ENCODE results near the gene TENT4B.

The TENT4B gene

GRCh38 chr16:50260206-50261159 is 107.4 kb downstream of the TENT4B start:
- no peak for DNase-seq

GRCh38 chr16:50261160-50261706 is 108.1 kb downstream of the TENT4B start:
- DNase-seq: no peak

GRCh38 chr16:50261707-50262235 is 108.7 kb downstream of the TENT4B start:
- DNase-seq: no peak

GRCh38 chr16:50263060-50263909 is 110.2 kb downstream of the TENT4B start:
- DNase-seq: no peak

- no peak for DNase-seq
These were observed 111.1 kb downstream of the TENT4B start for GRCh38 chr16:50263940-50264929.

GRCh38 chr16:50265260-50265659 is 112.2 kb downstream of the TENT4B start:
- peak; percentile 67 for DNase-seq

GRCh38 chr16:50265716-50266336 is 112.7 kb downstream of the TENT4B start:
- no peak for DNase-seq

GRCh38 chr16:50266337-50267091 is 113.4 kb downstream of the TENT4B start, which contains the start of gene ADCY7:
ADCY7 (plus strand) TSS chr16:50266551; CDS start chr16:50288180, 21,629 bp downstream.
- peak; percentile 85 for DNase-seq

GRCh38 chr16:50267151-50267631 is 114.1 kb downstream of the TENT4B start:
- DNase-seq: no peak

- DNase-seq: peak; percentile 42
These were observed 114.5 kb downstream of the TENT4B start for GRCh38 chr16:50267651-50268050.

- DNase-seq: no peak
These were observed 115.2 kb downstream of the TENT4B start for GRCh38 chr16:50268352-50268751.

- DNase-seq: no peak
These were observed 116.1 kb downstream of the TENT4B start for GRCh38 chr16:50269061-50269705.

GRCh38 chr16:50269769-50270509 is 116.8 kb downstream of the TENT4B start:
- DNase-seq: no peak

GRCh38 chr16:50270510-50271147 is 117.5 kb downstream of the TENT4B start:
- DNase-seq: no peak

GRCh38 chr16:50271148-50272041 is 118.3 kb downstream of the TENT4B start:
- no peak for DNase-seq

GRCh38 chr16:50272111-50272571 is 119.0 kb downstream of the TENT4B start:
- no peak for DNase-seq

Data from CD4-positive, alpha-beta T cell treated with Interleukin-10 for 1 hour (primary cell).